HG02588 (cell line): ENCODE measurements around the gene BDNF.
"Not testable (repeated sequence)": the region's sequence is repeated elsewhere in the genome, so short reads cannot be mapped to it uniquely, and the experiment has no call there.

ENCODE experiments used
- ATAC-seq: cut with Tn5 transposase; IDR thresholded peaks from one replicate; pipeline ENCODE4 v1.9.1; 2021; ENCODE audit warnings: mild to moderate bottlenecking, moderate library complexity; ENCODE audit not compliant: unreplicated experiment

Gene BDNF

DNA sequence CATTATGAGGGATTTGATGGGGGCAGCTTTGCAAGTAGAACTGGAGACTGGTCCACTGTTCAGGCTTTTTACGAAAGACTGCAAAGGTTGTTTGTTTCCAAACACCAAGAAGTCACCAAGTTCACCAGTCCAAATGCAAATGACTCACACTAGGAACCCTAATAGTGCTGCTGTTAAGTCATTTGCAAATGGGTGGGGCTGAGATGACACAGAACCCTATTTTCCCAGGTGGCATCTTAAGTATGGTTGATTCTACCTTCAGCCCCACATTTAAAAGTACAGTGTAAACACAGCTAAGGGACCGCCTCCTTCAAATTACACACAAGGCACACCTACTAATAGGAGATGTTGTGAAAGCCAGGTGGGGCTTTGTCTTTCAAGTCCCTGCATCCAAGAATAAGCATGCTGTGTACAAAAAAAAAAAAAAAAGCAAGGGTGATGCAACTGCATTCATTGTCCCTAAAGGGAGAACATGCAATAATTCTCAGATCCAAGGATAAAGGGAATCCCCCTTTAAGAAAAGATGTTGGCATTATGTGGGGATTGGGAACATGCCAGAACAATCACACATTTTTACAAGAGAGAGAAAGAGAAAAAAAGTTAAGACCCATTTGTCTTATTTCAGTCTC lies 27.3 kb downstream of the BDNF start:
- no peak for ATAC-seq

GRCh38 chr11:27665508-27666101 lies 34.6 kb downstream of the BDNF start:
- ATAC-seq: not testable (repeated sequence)

DNA sequence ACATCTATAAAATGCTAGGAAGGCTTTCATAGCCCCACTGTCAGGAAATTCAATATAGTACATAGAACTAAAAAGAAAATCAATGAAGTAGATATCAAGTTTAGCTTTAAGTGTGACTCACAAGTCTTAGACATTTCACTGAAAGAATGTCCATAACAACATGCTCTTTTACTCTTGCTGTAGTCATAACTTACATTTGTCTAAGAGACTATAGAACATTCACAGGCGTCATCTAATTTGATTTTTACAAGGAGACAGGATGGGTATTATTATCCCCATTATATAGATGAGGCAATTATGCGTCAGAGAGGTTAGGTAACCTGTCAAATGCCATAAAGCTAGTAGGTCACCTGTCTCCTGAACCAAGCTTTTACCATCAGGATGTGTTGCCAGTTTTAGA lies 36.9 kb downstream of the BDNF start:
- no peak for ATAC-seq

DNA sequence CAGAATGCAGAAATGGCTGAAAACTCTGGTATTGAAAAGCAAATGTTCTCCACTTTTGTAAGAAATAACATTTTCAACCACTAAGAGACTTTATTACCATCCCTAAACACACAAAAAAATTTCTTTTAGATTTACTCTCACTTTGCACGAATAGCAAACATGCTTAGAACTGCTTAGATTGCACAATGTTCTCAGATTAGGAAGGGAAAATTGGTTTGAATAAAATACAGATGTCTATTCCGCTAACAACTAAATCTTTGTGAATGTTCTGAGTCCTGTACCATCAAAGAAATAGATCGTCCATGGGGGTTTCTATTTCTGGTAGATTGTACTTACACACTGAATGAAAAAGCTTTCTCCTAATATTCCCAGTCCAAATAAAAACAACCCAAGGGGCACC lies 40.1 kb downstream of the BDNF start:
- no peak for ATAC-seq

DNA sequence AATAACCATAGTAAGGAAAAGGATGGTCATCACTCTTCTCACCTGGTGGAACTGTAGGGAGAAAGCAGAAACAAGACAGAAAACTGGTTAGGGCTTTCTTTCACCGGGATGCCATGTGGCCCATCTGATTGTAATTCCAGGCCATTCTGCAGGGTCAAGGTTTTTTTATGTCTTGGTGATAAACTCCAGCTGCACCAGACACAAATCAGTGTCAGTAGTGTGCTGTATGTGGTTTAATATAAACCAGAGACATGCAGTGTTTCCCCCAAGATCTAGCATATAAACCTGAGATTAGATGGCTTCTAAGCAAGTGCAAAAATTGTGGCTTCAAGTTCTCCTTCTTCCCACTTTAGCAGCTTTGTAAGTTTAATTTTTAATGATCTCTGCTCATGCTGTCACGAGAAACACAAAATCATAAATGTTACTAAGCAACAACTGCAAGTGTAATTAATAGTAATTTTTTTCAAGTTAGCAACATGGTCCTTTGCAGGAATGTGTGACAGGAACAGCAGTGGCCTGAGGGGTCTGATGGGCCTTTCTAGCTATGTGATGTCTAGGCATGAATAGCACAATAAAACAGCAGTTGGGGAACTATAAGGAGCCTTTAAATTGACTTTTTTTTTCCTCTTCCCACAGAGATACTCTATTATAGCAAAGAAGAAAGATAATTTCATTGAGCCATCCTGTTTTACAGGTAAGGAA lies 41.6 kb downstream of the BDNF start:
- ATAC-seq: no peak

DNA sequence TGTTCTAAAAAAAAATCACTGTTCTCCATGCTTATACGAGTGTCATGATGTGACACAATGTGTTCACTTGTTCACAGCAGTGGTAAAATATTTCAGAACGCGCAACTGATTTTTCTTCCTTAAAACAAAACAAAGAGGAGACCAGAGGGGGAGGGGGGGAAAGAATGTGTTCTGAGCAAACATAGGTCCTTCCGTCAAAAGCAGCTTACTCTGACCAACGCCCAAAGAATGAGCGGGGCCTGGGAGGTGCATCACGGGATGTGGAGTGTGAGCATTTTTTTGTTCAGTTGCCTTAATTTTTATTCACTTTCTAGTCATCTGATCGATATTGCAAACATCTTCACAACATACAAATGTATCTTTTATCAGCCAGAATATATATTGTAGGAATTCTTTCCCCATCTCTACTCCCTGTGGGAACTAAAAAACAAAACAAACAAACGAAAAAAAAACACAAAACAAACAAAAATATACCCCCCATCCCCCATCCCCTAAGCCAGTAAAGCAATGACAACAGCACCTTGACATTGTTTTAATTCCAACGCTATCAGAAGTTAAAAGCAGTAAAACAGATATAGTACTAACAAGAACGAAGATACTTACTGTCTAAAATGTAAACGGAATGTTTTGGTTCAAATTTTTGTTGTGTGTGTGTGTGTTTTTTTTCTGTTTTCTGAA lies 43.3 kb downstream of the BDNF start:
- no peak for ATAC-seq

DNA sequence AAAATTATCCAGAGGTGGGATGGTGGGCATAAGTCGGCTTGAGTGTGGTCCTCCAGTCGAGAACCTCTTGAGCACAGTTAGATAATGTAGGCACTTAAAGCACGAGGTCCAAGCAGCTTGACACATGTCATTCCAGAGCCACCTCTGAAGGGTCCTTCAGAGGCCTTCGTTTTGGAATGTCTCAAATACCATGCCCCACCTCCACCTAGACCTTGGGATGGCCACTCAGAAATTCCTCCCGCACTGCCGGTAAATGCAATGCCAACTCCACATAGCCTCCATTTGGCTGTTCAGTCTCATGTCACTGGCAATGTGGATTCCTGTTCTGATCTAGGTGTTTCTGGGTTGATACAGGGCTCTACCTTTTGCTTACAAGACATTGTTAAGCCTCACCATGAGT lies 43.9 kb downstream of the BDNF start:
- no peak for ATAC-seq

GRCh38 chr11:27653990-27654758 lies 46.1 kb downstream of the BDNF start:
- no peak for ATAC-seq

GRCh38 chr11:27651711-27652110 lies 48.5 kb downstream of the BDNF start:
- ATAC-seq: no peak

DNA sequence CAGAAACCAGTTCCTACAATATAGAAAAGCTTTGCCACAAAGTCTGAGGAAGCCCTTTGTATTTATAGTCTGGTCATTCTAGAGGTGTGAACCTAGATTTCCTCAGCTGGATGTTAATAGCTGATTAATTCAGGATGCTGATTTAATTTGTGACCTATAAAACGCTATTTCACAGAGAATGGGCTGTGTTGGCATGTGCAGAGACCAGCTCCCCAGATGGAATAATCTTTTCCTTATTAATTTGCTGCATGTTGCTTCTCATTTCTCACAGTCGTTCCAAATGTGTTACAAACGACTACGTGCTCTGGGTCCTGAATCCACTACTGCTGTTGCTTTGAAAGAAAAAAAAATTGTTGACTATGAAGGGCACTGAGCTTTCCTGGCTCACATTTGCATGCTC lies 49.3 kb downstream of the BDNF start:
- no peak for ATAC-seq

GRCh38 chr11:27649800-27650199 lies 50.5 kb downstream of the BDNF start:
- ATAC-seq: no peak

GRCh38 chr11:27648840-27649239 lies 51.4 kb downstream of the BDNF start:
- ATAC-seq: no peak

DNA sequence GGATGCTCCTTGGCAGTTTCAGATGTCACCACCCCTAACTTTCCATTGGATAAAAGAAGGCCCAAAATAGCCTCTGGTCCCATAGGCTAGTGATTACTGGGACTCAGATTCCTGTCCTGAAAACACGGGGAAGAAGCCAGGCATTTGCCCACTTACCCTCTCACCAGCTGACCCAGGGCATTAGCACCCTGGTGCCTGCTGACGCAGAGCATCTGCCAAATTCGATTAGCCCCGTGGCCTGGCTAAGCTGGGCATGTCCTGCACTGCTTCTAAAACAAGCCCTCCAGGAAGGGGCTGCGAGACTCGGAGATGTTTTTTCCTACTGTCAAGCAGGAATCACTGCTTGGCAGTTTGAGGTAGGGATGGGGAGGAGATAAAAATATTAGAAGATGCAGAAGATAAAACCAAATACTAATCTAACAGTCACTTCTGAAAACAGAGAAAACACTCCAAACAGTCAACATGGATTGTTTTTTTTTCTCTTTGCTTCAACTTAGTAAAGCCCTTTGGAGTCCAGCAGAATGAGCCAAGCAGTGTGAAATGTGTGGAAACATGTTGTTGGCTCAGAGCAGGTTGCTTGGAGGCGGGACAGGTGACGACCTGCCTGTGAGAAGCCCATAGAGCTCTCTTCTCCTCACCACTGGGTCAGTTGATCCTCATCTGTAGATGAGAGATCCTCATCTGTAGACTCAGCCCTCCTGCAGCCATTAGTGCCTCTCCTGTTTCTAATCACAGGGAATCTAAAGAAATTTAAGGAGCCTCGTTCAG lies 54.0 kb downstream of the BDNF start:
- ATAC-seq: no peak

DNA sequence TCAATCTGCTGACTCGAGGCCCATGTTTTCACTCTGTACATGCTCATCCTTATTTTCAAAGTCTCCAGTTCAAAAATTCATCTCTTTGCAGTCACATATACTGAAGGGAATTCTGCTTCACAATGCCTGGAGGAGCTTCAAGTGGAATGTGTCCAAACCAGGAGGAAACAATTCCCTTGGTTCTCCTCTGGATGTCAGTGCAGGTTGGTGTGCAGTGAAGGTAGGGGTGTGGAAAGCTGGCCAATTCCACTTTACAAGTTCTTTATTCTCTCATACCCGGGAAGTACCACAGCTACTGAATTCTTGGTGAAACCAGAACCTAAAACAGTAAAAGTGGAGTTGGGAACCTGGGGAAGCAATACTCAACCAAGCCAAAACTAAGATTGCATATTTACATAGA lies 57.3 kb downstream of the BDNF start:
- no peak for ATAC-seq

DNA sequence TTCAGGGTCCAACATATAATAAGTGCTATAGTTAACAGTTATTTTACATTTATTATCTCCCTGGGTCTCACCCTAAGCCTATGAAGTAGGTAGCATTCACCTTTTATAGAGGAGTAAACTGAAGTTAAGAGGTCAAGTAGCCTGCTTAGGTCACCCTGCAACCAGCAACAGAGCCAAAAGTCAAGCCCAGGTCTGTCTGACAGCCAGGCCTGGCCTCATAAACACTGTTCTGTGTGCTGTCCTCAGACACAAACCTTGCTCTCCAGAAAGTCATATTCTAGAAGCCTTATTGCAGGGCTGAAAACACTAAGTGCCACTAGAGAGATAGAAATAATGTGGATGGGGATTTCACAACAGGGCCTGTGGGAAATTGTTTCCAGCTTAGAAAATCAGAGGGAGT lies 59.3 kb downstream of the BDNF start:
- no peak for ATAC-seq

GRCh38 chr11:27635567-27636037 lies 64.7 kb downstream of the BDNF start:
- no peak for ATAC-seq

DNA sequence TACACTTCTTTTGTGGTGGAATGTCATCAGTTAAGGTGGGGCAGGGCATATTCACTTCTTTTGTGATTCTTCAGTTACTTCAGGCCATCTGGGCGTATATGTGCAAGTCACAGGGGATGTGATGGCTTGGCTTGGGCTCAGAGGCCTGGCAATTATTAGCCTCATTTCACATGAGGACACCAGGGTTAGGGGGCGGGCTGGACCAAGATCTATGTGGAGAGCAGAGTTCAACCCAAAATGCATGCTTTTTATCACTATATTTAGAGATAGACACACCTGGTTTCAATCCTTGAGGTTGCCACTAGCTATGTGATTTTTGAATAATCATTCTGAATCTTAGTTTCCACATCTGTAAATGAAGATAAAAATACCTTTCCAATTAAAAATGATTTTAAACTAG lies 65.5 kb downstream of the BDNF start:
- not testable (repeated sequence) for ATAC-seq

GRCh38 chr11:27634282-27634681 lies 66.0 kb downstream of the BDNF start:
- not testable (repeated sequence) for ATAC-seq

- not testable (repeated sequence) for ATAC-seq
Observed at GRCh38 chr11:27629023-27629422, 71.2 kb downstream of the BDNF start.

GRCh38 chr11:27627979-27628378 lies 72.3 kb downstream of the BDNF start:
- ATAC-seq: no peak
